Astrocyte (in vitro differentiated cells and primary cell): ENCODE results near the gene NTRK3. TPM values are rescaled to one million over a fixed set of nuclear protein-coding genes. Genes with fewer than 3 reads are reported as not detected.

Source experiments
- DNase-seq: peaks from one replicate; pipeline ENCODE4 v3.0.0-alpha.2; 2010; ENCODE audit warnings: low read depth
- FAIRE-seq: peaks from 2 replicates; lab custom pipeline; 2011; peaks lifted over from hg19 to GRCh38; lab: Jason Lieb, UNC
- H2AFZ ChIP-seq: 2 replicates; pipeline ENCODE4 v1.6.0; 2012; ENCODE audit warnings: low read depth, low read length, inconsistent platforms
- H3K27ac ChIP-seq: 2 replicates; pipeline ENCODE4 v1.5.1; 2011; ENCODE audit warnings: low read depth, low read length, inconsistent platforms
- H3K27me3 ChIP-seq: 2 replicates; pipeline ENCODE4 v1.6.0; 2011; ENCODE audit warnings: low read length, inconsistent platforms; ENCODE audit not compliant: insufficient read depth
- H3K36me3 ChIP-seq: 2 replicates; pipeline ENCODE4 v1.5.1; 2011; ENCODE audit warnings: low read length, inconsistent platforms; ENCODE audit not compliant: insufficient read depth
- H3K4me1 ChIP-seq: 2 replicates; pipeline ENCODE4 v1.5.1; 2011; ENCODE audit warnings: low read length, inconsistent platforms; ENCODE audit not compliant: insufficient read depth
- H3K4me2 ChIP-seq: 2 replicates; pipeline ENCODE4 v1.6.0; 2012; ENCODE audit warnings: low read length, inconsistent platforms
- H3K4me3 ChIP-seq: 2 replicates; pipeline ENCODE4 v1.5.1; 2011; ENCODE audit warnings: low read depth, mild to moderate bottlenecking, low read length, inconsistent platforms; ENCODE audit not compliant: insufficient read depth
- H3K79me2 ChIP-seq: 2 replicates; pipeline ENCODE4 v1.6.0; 2012; ENCODE audit warnings: mild to moderate bottlenecking, low read length, inconsistent platforms; ENCODE audit not compliant: insufficient read depth
- H3K9ac ChIP-seq: 2 replicates; pipeline ENCODE4 v1.6.0; 2012; ENCODE audit warnings: mild to moderate bottlenecking, low read length, inconsistent platforms
- H3K9me3 ChIP-seq: 2 replicates; pipeline ENCODE4 v1.5.1; 2012; ENCODE audit warnings: low read depth, mild to moderate bottlenecking, low read length, inconsistent platforms; ENCODE audit not compliant: insufficient read depth
- H4K20me1 ChIP-seq: 2 replicates; pipeline ENCODE4 v1.6.0; 2012; ENCODE audit warnings: low read length, inconsistent platforms; ENCODE audit not compliant: insufficient read depth
- H3K27ac Mint-ChIP-seq: one replicate; pipeline ENCODE4 v1.8.0; 2021; ENCODE audit warnings: mild to moderate bottlenecking, mixed read lengths; ENCODE audit not compliant: unreplicated experiment
- H3K27me3 Mint-ChIP-seq: one replicate; pipeline ENCODE4 v1.8.0; 2021; ENCODE audit warnings: low read depth, mixed read lengths; ENCODE audit not compliant: unreplicated experiment
- H3K36me3 Mint-ChIP-seq: one replicate; pipeline ENCODE4 v1.8.0; 2021; ENCODE audit warnings: low read depth, mixed read lengths; ENCODE audit not compliant: unreplicated experiment
- H3K4me1 Mint-ChIP-seq: one replicate; pipeline ENCODE4 v1.8.0; 2021; ENCODE audit warnings: low read depth, mixed read lengths; ENCODE audit not compliant: unreplicated experiment
- H3K4me3 Mint-ChIP-seq: one replicate; pipeline ENCODE4 v1.8.0; 2021; ENCODE audit warnings: mild to moderate bottlenecking, moderate library complexity, mixed read lengths; ENCODE audit not compliant: unreplicated experiment
- H3K9me3 Mint-ChIP-seq: one replicate; pipeline ENCODE4 v1.8.0; 2021; ENCODE audit warnings: mild to moderate bottlenecking, mixed read lengths; ENCODE audit not compliant: unreplicated experiment
- EZH2 ChIP-seq: IDR thresholded peaks from 2 replicates; pipeline ENCODE4 v1.6.1; 2012; ENCODE audit warnings: mild to moderate bottlenecking, low read length, inconsistent platforms; ENCODE audit not compliant: insufficient read depth
- total RNA-seq: library from RNA; stranded (reverse); gene quantifications from 2 replicates; pipeline ENCODE4 v1.2.1, GENCODE V29; 2021
- TF ChIP-seq, protein P1 (sequence below): IDR thresholded peaks from 2 replicates; pipeline ENCODE4 v1.5.1; 2011; ENCODE audit warnings: low read depth, mild to moderate bottlenecking, inconsistent platforms, low read length, moderate library complexity; ENCODE audit not compliant: insufficient read depth

NTRK3 gene
- total RNA-seq, 1 donor from 2014 or later = 12.9 TPM

DNA sequence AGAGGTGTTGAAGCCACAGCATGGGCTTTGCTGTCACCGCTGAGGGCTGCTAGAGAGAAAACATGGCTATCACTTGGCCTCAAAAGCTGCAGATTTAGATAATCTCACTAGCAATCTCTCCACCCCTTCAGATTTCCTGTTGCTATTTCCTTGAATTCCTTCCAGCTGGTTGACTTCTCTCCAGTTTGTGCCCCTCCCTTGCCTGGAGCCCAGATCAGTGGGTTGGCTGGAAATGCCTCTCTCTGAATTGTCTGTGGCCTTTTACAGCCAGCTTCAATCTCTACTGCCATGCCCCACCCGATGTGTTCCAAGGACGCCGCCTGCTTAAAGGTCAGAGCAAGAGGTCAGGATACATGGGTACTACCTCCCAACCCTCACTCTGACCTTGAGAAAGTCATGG, 294.1 kb downstream of the NTRK3 start:
- H3K9me3 Mint-ChIP-seq = peaks cover 2% of the 10 kb centered on the region
- TF ChIP-seq EZH2 = no peak
- TF ChIP-seq, protein P1, sequence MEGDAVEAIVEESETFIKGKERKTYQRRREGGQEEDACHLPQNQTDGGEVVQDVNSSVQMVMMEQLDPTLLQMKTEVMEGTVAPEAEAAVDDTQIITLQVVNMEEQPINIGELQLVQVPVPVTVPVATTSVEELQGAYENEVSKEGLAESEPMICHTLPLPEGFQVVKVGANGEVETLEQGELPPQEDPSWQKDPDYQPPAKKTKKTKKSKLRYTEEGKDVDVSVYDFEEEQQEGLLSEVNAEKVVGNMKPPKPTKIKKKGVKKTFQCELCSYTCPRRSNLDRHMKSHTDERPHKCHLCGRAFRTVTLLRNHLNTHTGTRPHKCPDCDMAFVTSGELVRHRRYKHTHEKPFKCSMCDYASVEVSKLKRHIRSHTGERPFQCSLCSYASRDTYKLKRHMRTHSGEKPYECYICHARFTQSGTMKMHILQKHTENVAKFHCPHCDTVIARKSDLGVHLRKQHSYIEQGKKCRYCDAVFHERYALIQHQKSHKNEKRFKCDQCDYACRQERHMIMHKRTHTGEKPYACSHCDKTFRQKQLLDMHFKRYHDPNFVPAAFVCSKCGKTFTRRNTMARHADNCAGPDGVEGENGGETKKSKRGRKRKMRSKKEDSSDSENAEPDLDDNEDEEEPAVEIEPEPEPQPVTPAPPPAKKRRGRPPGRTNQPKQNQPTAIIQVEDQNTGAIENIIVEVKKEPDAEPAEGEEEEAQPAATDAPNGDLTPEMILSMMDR = no peak
- Histone ChIP-seq H3K4me2 (no peak overlapping the region), H3K9me3 (no peaks in the 10 kb centered on the region), H3K27me3 (no peaks in the 10 kb centered on the region), H3K4me3 (no peak overlapping the region), H3K27ac (no peak overlapping the region), H3K36me3 (no peaks in the 10 kb centered on the region), H3K9ac (no peak overlapping the region), H2AFZ (no peak overlapping the region), H3K79me2 (no peaks in the 10 kb centered on the region), H4K20me1 (no peaks in the 10 kb centered on the region), H3K4me1 (peaks cover 6% of the 10 kb centered on the region)
- DNase-seq = no peak
- H3K4me1 Mint-ChIP-seq = peaks cover 2% of the 10 kb centered on the region
- no peak for FAIRE-seq
- peaks cover 3% of the 10 kb centered on the region for H3K36me3 Mint-ChIP-seq
- H3K4me3 Mint-ChIP-seq = no peak overlapping the region
- H3K27me3 Mint-ChIP-seq = peaks cover 19% of the 10 kb centered on the region
- H3K27ac Mint-ChIP-seq = no peak overlapping the region

DNA sequence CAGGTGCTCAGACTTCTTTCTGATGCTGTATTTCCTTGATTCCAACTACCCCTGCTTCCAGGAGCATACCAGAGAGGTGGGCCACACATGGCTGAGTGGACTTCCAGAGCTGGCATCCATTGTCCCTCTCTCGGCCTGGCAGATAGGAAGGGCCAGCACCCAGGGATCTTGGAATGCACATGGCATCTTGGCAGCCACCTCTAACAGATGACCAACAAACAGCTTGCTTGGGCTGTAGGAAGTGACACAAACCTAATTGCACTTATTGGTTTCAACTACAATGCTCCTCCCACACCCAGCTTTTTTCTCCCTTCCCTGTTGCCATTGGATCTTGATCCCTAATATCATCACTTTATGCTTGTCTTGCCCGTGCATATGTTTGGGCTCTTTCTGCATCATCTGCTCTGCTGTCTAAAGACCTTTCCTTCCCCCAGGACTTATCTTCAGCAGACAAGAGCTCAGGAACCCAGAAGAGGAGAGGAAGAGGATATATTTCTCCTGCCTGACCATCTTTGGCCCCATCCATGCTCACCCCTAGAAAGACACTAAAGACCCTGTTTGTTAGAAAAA, 294.6 kb downstream of the NTRK3 start:
- Histone ChIP-seq H3K36me3 (no peaks in the 10 kb centered on the region), H3K79me2 (no peaks in the 10 kb centered on the region), H3K27me3 (no peaks in the 10 kb centered on the region), H3K27ac (no peak overlapping the region), H3K4me2 (no peak overlapping the region), H3K9me3 (no peaks in the 10 kb centered on the region), H2AFZ (no peak overlapping the region), H3K4me1 (peaks cover 2% of the 10 kb centered on the region), H3K4me3 (no peak overlapping the region), H3K9ac (no peak overlapping the region), H4K20me1 (no peaks in the 10 kb centered on the region)
- Mint-ChIP-seq H3K36me3 (peaks cover 3% of the 10 kb centered on the region), H3K27ac (no peak overlapping the region), H3K27me3 (peaks cover 19% of the 10 kb centered on the region), H3K4me3 (no peak overlapping the region), H3K4me1 (no peaks in the 10 kb centered on the region), H3K9me3 (peaks cover 2% of the 10 kb centered on the region)
- no peak for FAIRE-seq
- DNase-seq = no peak
- no peak for TF ChIP-seq EZH2
- TF ChIP-seq, protein P1 = no peak

DNA sequence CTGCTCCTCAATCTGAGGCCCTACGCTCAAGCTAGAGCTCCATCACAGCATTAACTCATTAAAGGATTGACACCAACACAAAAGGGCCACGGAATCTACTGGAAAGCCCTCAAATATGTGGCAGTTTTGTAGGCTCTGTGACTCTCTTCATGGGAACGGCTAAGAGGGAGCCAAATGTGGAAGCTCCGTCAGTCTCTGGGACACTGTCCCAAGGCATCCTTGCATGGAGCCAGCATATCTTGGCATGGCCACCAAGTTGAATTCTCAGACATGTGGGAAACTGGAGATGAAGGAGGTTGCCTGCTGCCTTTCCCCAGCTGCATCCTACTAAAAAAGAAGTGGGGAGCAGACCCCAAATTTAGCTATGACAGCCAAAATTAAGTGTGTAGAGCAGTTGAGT, 296.9 kb downstream of the NTRK3 start:
- H3K36me3 Mint-ChIP-seq = peaks cover 3% of the 10 kb centered on the region
- no peak overlapping the region for H3K27ac Mint-ChIP-seq
- Histone ChIP-seq H3K9ac (no peak overlapping the region), H2AFZ (no peak overlapping the region), H3K79me2 (no peaks in the 10 kb centered on the region), H4K20me1 (no peaks in the 10 kb centered on the region), H3K4me2 (no peak overlapping the region), H3K9me3 (no peaks in the 10 kb centered on the region), H3K27ac (no peak overlapping the region), H3K4me1 (no peaks in the 10 kb centered on the region), H3K36me3 (no peaks in the 10 kb centered on the region), H3K27me3 (no peaks in the 10 kb centered on the region), H3K4me3 (no peak overlapping the region)
- no peak for FAIRE-seq
- TF ChIP-seq, protein P1 = no peak
- TF ChIP-seq EZH2 = no peak
- H3K27me3 Mint-ChIP-seq = peaks cover 19% of the 10 kb centered on the region
- no peak for DNase-seq
- H3K4me1 Mint-ChIP-seq = peaks cover 5% of the 10 kb centered on the region
- H3K4me3 Mint-ChIP-seq = no peak overlapping the region
- peaks cover 2% of the 10 kb centered on the region for H3K9me3 Mint-ChIP-seq
